LHCN-M2 (cell line): ENCODE measurements around the gene PCLO. TPM values are rescaled to one million over a fixed set of nuclear protein-coding genes. Genes with fewer than 3 reads are reported as not detected.
"Not testable (repeated sequence)": the region's sequence is repeated elsewhere in the genome, so short reads cannot be mapped to it uniquely, and the experiment has no call there.

ENCODE experiments used
- DNase-seq: peaks from one replicate; pipeline ENCODE4 v3.0.0-alpha.2; 2012; ENCODE audit warnings: low read depth
- total RNA-seq: library from RNA; depleted of rRNA; stranded (reverse); fragments of >200 nt; gene quantifications from 2 replicates; pipeline ENCODE4 v1.2.3, GENCODE V29; 2014

PCLO gene
- total RNA-seq, 1 experiment from 2014 or later = 0.57 TPM

GRCh38 chr7:82736633-82737032 is 426.1 kb downstream of the PCLO start:
- DNase-seq = no peak

GRCh38 chr7:82732677-82733076 is 430.0 kb downstream of the PCLO start:
- DNase-seq = no peak

- DNase-seq = peak; percentile 56
Measured at GRCh38 chr7:82729172-82730030, 433.3 kb downstream of the PCLO start.

- DNase-seq = no peak
Measured at GRCh38 chr7:82726038-82726800, 436.5 kb downstream of the PCLO start.

- DNase-seq = no peak
Measured at GRCh38 chr7:82723411-82723810, 439.3 kb downstream of the PCLO start.

- DNase-seq = peak; percentile 15
Measured at GRCh38 chr7:82722946-82723345, 439.7 kb downstream of the PCLO start.

- DNase-seq = no peak
Measured at GRCh38 chr7:82715344-82715743, 447.3 kb downstream of the PCLO start.

- no peak for DNase-seq
Measured at GRCh38 chr7:82714883-82715282, 447.8 kb downstream of the PCLO start.

GRCh38 chr7:82713506-82713905 is 449.2 kb downstream of the PCLO start:
- no peak for DNase-seq

GRCh38 chr7:82706344-82706743 is 456.3 kb downstream of the PCLO start:
- not testable (repeated sequence) for DNase-seq

GRCh38 chr7:82705517-82706260 is 457.0 kb downstream of the PCLO start:
- DNase-seq = no peak

- DNase-seq = no peak
Measured at GRCh38 chr7:82704121-82704520, 458.6 kb downstream of the PCLO start.
